Measurements from ENCODE around the gene REC8. TPM values are rescaled to one million over a fixed set of nuclear protein-coding genes. Genes with fewer than 3 reads are reported as not detected.
A peak's percentile ranks its signal among the peaks of the same experiment; 100 is the strongest.

REC8 gene
- total and polyA plus RNA-seq, 2 of the 13 experiments (the other 11 are each of a cell fraction or from before 2014, with no cell fraction given) = 3.4 to 14.7 TPM

DNA sequence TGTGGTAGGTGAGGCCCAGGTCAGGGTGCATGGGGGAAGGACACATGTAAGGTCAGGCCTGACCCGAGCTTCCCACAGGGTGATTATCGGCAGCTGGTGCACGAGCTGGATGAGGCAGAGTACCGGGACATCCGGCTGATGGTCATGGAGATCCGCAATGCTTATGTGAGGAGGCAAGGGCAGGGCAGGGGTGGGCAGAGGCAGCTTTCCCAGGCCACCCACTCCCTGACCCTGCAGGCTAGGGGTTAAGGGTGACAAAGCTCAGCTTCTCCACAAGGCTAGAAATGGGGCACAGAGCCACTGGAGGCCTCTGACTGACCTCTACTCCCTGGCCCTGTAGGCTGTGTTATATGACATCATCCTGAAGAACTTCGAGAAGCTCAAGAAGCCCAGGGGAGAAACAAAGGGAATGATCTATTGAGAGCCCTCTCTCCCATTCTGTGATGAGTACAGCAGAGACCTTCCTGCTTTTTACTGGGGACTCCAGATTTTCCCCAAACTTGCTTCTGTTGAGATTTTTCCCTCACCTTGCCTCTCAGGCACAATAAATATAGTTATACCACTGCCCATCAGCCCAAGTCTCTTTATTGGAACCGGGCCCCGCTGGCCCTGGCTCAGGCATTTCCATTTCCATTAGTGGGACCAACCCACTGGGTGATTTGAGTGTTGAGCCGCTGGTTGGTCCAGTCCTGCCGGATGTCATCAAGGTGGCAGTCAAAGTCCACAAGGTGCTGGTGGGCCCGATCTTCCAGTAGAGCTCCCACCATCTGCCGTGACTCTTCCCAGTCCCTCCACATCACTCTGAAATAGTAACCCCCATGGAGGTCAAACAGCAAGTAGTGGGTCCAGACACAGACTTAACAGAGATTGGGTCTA lies 33.2 kb upstream of the REC8 start (continued):
- TF ChIP-seq, protein P1, sequence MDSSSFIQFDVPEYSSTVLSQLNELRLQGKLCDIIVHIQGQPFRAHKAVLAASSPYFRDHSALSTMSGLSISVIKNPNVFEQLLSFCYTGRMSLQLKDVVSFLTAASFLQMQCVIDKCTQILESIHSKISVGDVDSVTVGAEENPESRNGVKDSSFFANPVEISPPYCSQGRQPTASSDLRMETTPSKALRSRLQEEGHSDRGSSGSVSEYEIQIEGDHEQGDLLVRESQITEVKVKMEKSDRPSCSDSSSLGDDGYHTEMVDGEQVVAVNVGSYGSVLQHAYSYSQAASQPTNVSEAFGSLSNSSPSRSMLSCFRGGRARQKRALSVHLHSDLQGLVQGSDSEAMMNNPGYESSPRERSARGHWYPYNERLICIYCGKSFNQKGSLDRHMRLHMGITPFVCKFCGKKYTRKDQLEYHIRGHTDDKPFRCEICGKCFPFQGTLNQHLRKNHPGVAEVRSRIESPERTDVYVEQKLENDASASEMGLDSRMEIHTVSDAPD (CRISPR knock-in tag; IDR thresholded peaks at IDR 0.05) = peak; percentile 77; the same call in 1 of the 2 replicates
- peak; percentile 17; the same call in 1 of the 2 replicates for TF ChIP-seq THAP9 (CRISPR knock-in tag; IDR thresholded peaks at IDR 0.05; ENCODE audit: borderline replicate concordance)
- TF ChIP-seq HNRNPH1 (optimal IDR thresholded peaks at IDR 0.05; ENCODE audit: low read depth, low read length) = peak; percentile 12
- no peak for TF ChIP-seq RFX3 (CRISPR knock-in tag; IDR thresholded peaks at IDR 0.05)
- TF ChIP-seq NFRKB (IDR thresholded peaks at IDR 0.05) = no peak
- TF ChIP-seq CREB1 (IDR thresholded peaks at IDR 0.05) = peak; percentile 15; the same call in 1 of the 2 replicates
- no peak for TF ChIP-seq CREB1 (CRISPR knock-in tag; IDR thresholded peaks at IDR 0.05)
- peak; percentile 55; the same call in 1 of the 2 replicates for TF ChIP-seq CBX5 (CRISPR knock-in tag; IDR thresholded peaks at IDR 0.05; ENCODE audit: borderline replicate concordance)
- TF ChIP-seq, protein P2, sequence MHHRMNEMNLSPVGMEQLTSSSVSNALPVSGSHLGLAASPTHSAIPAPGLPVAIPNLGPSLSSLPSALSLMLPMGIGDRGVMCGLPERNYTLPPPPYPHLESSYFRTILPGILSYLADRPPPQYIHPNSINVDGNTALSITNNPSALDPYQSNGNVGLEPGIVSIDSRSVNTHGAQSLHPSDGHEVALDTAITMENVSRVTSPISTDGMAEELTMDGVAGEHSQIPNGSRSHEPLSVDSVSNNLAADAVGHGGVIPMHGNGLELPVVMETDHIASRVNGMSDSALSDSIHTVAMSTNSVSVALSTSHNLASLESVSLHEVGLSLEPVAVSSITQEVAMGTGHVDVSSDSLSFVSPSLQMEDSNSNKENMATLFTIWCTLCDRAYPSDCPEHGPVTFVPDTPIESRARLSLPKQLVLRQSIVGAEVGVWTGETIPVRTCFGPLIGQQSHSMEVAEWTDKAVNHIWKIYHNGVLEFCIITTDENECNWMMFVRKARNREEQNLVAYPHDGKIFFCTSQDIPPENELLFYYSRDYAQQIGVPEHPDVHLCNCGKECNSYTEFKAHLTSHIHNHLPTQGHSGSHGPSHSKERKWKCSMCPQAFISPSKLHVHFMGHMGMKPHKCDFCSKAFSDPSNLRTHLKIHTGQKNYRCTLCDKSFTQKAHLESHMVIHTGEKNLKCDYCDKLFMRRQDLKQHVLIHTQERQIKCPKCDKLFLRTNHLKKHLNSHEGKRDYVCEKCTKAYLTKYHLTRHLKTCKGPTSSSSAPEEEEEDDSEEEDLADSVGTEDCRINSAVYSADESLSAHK (CRISPR knock-in tag; IDR thresholded peaks at IDR 0.05; ENCODE audit: borderline replicate concordance) = no peak
- TF ChIP-seq BCL6 (CRISPR knock-in tag; IDR thresholded peaks at IDR 0.05) = no peak
- 0 out of 2 replicates have a peak, but pooled peaks have one; percentile 20 for TF ChIP-seq ZFP90 (CRISPR knock-in tag; IDR thresholded peaks at IDR 0.05; ENCODE audit: borderline replicate concordance)
- TF ChIP-seq EP300 (IDR thresholded peaks at IDR 0.05; ENCODE audit: low read depth in 2 of 2, low read length in 2 of 2) = no peak
- 0 out of 2 replicates have a peak, but pooled peaks have one; percentile 26 for TF ChIP-seq EP300 (CRISPR knock-in tag; IDR thresholded peaks at IDR 0.05; ENCODE audit: borderline replicate concordance)
- TF ChIP-seq, protein P3, sequence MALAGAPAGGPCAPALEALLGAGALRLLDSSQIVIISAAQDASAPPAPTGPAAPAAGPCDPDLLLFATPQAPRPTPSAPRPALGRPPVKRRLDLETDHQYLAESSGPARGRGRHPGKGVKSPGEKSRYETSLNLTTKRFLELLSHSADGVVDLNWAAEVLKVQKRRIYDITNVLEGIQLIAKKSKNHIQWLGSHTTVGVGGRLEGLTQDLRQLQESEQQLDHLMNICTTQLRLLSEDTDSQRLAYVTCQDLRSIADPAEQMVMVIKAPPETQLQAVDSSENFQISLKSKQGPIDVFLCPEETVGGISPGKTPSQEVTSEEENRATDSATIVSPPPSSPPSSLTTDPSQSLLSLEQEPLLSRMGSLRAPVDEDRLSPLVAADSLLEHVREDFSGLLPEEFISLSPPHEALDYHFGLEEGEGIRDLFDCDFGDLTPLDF (CRISPR knock-in tag; IDR thresholded peaks at IDR 0.05) = no peak
- peak; percentile 28; the same call in 1 of the 2 replicates for TF ChIP-seq HNF4A (CRISPR knock-in tag; IDR thresholded peaks at IDR 0.05)
- peak; percentile 86 for TF ChIP-seq AGO2 (optimal IDR thresholded peaks at IDR 0.05; ENCODE audit: low read depth, low read length)
- 0 out of 2 replicates have a peak, but pooled peaks have one; percentile 36 for TF ChIP-seq ARHGAP35 (CRISPR knock-in tag; IDR thresholded peaks at IDR 0.05; ENCODE audit: borderline replicate concordance)
- TF ChIP-seq SALL1 (CRISPR knock-in tag; IDR thresholded peaks at IDR 0.05) = 0 out of 2 replicates have a peak, but pooled peaks have one; percentile 9
- 0 out of 2 replicates have a peak, but pooled peaks have one; percentile 60 for TF ChIP-seq ATF5 (CRISPR knock-in tag; IDR thresholded peaks at IDR 0.05; ENCODE audit: low read depth)
- no peak for TF ChIP-seq XRCC5 (optimal IDR thresholded peaks at IDR 0.05; ENCODE audit: low read length)

Data from HepG2 (cell line).